HCT116 (cell line): ENCODE measurements around the gene CRYBG2.

ENCODE experiments used
- CBX3 ChIP-seq: IDR thresholded peaks from 2 replicates; pipeline ENCODE4 v1.6.1; 2012; ENCODE audit warnings: low read depth
- EGR1 ChIP-seq: IDR thresholded peaks from 2 replicates; pipeline ENCODE4 v1.6.1; 2012; ENCODE audit warnings: low read depth
- EZH2 ChIP-seq: fragments of 200-600 bp; sonication (generic); IDR thresholded peaks from 2 replicates; pipeline ENCODE4 v1.6.1; 2017; ENCODE audit warnings: antibody characterized with exemption, mixed run types
- JUND ChIP-seq: IDR thresholded peaks from 2 replicates; pipeline ENCODE4 v1.6.1; 2012
- POLR2A ChIP-seq: IDR thresholded peaks from 2 replicates; pipeline ENCODE4 v1.7.0; 2011; ENCODE audit warnings: borderline replicate concordance; ENCODE audit not compliant: insufficient read depth, insufficient read length; ENCODE audit errors: extremely low read depth
- RAD21 ChIP-seq: IDR thresholded peaks from 2 replicates; pipeline ENCODE4 v1.6.1; 2012; ENCODE audit warnings: low read depth, mild to moderate bottlenecking
- SIN3A ChIP-seq: IDR thresholded peaks from 2 replicates; pipeline ENCODE4 v1.6.1; 2012; ENCODE audit warnings: low read depth
- SP1 ChIP-seq: IDR thresholded peaks from 2 replicates; pipeline ENCODE4 v1.6.1; 2012; ENCODE audit warnings: low read depth
- SRF ChIP-seq: IDR thresholded peaks from 2 replicates; pipeline ENCODE4 v1.6.1; 2012; ENCODE audit warnings: low read depth
- ZFX ChIP-seq: fragments of 450-650 bp; IDR thresholded peaks from 2 replicates; pipeline ENCODE4 v1.6.1; 2017
- ZNF274 ChIP-seq: fragments of 200-500 bp; sonication (Bioruptor generic); IDR thresholded peaks from 2 replicates; pipeline ENCODE4 v1.6.1; 2014; ENCODE audit warnings: mild to moderate bottlenecking, low read depth, low read length, inconsistent platforms
- TF ChIP-seq, protein P1 (sequence below), 3 experiments: fragments of 200-600 bp in 1 of 3; sonication (generic) in 1 of 3; IDR thresholded peaks in 2 of 3; conservative IDR thresholded peaks in 1 of 3; 2 replicates each; pipeline ENCODE4 v1.5.1; 2012 to 2017; ENCODE audit warnings: low read depth in 2 of 3, low read length in 2 of 3, antibody characterized with exemption in 1 of 3, borderline replicate concordance in 1 of 3, control low read depth in 1 of 3, mild to moderate bottlenecking in 1 of 3, mixed read lengths in 1 of 3, mixed run types in 1 of 3, moderate library complexity in 1 of 3; ENCODE audit not compliant: insufficient read depth in 1 of 3
- TF ChIP-seq, protein P2 (sequence below): IDR thresholded peaks from 2 replicates; pipeline ENCODE4 v1.6.1; 2012

DNA sequence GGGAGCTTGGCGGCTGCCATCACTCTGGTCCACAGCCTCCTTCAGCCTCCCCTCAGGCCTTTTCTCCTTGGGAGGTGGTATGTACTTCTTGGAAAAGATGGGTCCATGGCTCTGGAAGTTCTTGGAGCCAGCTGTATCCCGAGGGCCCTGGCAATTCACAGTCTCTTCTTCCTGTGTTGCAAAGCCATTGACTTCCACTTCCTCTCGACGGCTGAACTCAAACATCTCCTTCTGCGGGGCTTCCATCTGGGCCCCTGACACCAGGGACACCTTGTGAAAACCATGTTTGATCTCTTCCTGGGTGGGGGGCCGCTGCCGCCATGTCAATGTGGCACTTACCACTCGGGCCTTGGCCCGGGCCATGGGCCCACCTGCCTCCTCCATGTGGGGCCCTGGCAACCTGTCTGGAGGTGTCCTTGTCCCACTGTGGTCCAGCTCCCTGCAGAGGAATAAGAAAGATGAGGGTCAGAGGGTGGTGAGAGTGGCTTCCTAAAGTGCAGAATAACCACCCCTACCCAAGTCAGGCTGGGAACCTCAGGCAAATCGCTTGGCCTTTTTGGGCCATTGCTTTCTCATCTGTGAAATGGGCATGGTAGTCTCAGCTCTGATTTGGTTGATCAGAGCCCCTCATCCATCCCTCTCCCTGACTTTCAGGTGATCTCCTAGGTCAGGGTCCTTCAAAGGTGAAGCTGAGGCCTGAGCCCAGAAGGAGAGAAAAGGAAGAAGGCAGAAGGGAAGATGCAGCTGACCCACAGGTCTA, 7.5 kb downstream of the CRYBG2 start:
- TF ChIP-seq POLR2A (no peak), EGR1 (no peak), EZH2 (no peak), ZNF274 (no peak), CBX3 (no peak), SIN3A (no peak), SRF (no peak), RAD21 (no peak), SP1 (no peak), JUND (no peak), ZFX (no peak)
- TF ChIP-seq, protein P1, sequence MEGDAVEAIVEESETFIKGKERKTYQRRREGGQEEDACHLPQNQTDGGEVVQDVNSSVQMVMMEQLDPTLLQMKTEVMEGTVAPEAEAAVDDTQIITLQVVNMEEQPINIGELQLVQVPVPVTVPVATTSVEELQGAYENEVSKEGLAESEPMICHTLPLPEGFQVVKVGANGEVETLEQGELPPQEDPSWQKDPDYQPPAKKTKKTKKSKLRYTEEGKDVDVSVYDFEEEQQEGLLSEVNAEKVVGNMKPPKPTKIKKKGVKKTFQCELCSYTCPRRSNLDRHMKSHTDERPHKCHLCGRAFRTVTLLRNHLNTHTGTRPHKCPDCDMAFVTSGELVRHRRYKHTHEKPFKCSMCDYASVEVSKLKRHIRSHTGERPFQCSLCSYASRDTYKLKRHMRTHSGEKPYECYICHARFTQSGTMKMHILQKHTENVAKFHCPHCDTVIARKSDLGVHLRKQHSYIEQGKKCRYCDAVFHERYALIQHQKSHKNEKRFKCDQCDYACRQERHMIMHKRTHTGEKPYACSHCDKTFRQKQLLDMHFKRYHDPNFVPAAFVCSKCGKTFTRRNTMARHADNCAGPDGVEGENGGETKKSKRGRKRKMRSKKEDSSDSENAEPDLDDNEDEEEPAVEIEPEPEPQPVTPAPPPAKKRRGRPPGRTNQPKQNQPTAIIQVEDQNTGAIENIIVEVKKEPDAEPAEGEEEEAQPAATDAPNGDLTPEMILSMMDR (IDR thresholded peaks at IDR 0.05 in 2 of 3, conservative IDR thresholded peaks at IDR 0.05 in 1 of 3; ENCODE audit: borderline replicate concordance in 1 of 3, insufficient read depth in 1 of 3, low read depth in 2 of 3, low read length in 2 of 3): no peak
- TF ChIP-seq, protein P2, sequence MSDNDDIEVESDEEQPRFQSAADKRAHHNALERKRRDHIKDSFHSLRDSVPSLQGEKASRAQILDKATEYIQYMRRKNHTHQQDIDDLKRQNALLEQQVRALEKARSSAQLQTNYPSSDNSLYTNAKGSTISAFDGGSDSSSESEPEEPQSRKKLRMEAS: no peak
